GM19467 (cell line): ENCODE data around the gene SGCD.

Experiments
- ATAC-seq: cut with Tn5 transposase; IDR thresholded peaks from one replicate; pipeline ENCODE4 v1.9.1; 2021; ENCODE audit warnings: mild to moderate bottlenecking, moderate library complexity; ENCODE audit not compliant: unreplicated experiment

SGCD gene

DNA sequence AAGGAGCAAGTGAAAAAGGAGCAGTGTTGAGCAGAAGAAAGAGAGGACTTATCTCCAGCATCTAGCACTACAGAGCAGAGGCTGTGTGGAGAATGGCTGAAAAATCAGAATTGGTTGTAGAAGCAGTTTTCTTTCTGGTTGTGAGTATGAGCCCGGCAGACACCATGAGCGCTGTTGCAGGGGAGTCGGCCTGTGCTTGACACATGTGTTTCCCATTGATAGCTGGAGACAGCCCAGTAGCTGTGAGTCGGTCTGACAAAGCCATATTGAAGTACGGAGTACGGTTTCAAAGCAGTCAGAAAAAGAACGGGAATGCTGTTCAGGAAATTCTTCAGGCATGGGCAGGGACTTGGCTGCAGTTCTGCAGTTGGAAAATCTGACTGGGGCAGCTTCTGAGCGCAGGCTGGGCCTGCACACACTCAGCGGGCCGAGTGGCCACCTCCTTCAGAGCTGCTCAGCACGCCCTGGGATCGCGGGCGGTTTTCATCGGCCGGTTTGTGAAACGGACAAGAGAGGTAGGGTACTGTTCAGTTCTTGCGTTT is at the start of gene SGCD:
Gene SGCD, plus strand, starts transcription at position 447 of the 542 bp plus-strand sequence.
- ATAC-seq = no peak

DNA sequence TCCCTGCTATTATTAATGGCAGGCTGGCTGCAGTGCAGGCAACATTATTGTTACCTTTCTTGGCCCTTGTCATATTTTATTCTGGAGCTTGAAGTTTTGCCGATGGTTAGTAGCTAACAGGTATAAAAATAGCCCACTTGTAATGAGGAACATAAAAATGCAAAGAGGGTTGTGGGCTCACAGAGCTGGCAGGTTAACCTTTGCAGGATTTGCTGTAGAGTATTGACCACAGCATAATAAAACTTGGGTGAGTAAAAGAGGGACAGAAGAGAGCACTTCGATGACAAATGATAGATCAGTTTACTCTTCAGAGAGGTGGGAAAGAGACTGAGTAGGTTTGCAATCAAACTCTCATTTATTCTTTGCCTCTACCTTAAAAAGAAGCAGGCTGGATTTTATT is 49.7 kb upstream of the SGCD start:
- no peak for ATAC-seq

DNA sequence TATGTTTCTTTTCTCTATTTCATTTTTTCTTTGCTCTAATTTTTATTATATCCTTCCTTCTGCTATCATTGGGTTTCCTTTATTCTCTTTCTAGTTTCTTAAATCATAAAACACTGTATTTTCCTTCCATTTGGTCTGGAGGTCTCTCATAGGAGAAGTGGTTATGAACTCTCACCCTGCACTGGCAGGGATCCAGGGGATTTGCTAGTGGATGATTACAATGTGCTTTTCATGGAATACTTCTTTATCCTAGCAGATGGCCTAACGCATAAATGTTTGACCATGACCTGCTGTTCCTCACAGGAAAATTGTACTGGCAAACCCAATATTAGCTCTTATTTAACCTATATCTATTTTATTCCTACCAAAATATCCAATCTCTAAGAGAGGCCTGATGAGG is 31.5 kb upstream of the SGCD start:
- no peak for ATAC-seq

DNA sequence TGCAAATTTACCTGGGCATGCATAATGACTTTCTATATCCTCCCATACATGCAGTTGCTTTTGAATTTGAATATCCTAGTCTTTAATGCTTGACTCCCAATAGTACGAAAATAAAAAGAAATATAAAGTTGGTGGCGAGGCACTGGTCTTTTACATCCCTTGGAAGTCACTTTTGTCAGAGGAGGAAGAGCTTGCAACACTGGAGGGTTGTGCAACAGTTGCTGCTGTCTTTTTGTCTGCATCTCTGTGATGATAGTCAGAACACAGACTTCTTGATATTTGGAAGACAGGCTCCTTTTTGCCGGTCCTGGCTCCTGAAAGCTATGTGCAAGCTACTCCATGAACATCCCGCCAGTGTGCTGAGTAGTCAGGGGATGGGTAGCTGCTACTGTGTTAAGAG is 16.8 kb upstream of the SGCD start:
- ATAC-seq = no peak

DNA sequence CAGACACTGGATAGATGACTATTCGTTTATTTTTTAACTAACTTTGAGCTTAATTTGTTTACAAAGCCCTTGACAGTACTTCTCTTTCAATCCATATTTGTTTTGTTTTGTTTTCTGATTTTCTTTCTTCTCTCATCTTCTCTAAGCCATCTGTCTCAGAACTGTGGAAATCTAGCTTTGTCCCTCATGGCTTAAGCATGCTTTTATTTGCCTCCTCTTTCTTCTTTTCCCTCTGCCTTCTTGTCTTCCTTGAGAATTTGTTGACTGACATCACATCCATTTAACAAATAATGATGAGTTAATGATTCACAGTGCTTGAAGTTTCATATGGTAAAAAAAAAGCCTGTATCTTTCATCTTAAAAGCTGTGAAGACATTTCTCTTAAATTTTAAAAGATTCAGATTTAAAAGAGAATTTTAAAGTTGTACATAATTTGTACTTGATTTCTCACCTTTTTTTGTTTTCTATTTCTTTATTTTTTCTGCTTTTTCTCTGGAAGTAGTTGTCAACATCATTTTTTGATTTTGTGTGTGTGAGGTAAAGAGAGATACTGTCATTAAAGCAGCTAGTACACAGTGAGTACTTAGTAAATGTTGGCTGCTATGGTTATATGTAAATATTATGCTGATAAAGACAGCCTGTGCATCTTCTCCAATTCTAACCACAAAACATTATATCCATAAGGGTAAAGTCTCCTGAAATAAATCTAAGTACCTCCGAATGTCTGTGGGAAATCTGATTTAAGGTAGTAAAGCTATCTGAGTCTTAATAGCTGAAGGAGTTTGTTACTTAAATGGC is 13.9 kb upstream of the SGCD start:
- no peak for ATAC-seq

DNA sequence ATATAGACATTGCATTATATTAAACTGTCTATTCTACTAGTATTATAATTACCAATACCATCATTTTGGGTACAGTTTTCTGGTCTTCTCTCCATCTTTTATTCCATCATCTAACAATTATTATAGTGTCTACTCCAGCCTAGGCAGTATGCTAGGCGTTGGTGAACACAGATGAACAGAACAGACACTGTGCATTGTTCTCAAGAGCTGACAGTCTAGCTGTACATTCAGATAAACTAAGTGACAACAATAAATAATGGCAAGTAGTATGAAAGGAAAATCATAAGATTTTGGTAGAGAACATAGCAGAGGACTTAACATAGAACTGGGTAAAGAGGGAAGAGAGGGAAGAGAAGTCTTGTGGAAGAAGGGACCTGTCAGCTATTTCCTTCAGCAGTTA is 12.5 kb upstream of the SGCD start:
- no peak for ATAC-seq

DNA sequence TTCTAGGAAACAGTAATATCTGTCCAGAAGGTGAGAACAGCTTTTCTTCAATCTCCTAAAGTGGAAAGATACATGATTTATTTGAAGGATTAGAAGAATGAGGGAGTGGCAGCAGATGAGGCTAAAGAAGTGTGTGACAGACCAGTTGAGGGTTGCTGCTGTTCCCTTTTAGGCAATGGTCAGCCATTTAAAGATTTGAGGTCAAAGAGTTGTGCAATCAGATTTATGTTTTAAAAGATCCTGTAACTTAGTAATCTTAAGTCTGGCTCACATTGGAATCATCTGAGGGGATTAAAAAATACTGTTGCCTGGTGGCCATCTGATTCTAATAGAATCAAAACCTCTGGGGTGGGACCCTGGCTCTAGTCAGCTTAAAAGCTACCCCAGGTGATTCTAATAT is 4.3 kb upstream of the SGCD start:
- no peak for ATAC-seq

DNA sequence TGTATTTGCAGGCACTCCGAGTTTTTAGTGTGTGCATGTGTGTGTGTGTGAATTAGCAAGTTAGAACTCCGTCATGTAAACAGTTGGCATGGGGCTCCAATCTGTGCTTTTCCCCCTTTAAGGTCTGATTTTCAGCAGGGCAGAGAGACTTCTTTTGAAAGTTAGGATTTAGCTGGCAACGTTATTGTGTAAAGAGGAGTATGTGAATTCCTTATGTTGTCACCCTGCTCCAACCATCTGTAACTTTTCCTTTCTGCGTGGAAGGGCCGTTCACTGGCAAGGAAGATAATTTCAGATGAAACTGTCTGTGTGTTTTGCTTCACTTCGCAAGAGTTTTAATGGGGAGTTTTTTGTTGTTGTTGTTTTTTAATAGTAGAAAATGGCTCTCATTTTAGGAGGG is 332 bp downstream of the SGCD start:
- ATAC-seq = no peak

DNA sequence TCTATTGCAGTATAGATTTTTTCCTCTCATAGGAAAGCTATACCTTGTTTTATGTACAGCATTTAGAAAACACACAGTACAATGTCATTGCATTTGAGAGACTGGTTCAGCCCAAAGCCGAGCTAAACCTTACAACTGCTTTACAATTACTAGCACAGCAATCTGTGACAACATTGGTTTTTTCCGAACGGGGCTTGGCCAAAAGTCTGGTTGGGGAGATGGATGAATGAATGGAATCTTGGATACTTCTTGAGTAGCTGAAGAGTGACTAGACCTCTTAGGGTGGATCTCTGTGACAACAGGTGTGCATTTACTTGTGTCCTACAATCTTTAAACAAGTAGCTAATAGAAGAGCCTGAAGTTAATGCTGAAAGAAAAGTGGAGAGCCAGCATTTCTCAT is 1.2 kb downstream of the SGCD start:
- ATAC-seq = no peak

DNA sequence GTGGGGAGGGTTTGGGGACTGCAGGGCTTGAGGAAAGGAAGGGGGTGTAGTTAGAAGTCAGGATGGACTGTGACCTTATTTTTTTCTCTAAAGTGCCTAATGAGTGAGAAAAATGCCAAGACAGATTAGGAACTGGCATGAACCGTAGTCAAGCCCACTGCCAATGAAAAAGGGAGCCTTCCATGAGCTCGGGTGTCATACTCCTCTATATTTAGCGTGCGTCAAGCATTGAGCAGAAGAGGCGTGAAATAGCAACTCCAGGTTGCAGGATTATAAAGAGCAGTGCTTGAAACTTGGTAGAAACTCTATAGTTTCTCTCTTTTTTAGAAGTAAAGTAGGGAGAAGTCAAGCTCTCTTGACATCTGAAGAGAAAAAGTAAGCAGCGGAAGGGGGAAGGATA is 1.8 kb downstream of the SGCD start:
- ATAC-seq = no peak

DNA sequence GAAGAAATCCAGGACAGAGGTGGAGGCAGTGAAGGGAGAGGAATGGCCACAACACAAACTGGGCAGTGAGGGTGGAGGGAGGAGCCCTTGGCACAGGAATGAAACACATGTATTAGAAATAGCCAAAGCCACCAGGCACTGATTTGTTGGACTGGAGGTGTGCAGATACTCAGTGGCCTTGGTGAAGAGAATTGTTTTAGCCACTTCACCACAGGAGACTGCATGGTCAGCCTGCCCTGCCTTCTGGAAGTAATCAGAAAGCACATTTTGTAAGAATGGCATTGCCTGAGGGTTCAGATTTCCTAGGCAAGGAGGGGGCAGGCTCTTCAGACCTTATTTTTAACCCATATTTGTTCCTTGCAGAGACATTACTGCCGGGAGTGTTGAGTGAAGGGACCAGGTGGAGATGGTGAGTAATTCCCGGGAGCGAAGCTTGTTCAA is 2.2 kb downstream of the SGCD start:
- no peak for ATAC-seq

DNA sequence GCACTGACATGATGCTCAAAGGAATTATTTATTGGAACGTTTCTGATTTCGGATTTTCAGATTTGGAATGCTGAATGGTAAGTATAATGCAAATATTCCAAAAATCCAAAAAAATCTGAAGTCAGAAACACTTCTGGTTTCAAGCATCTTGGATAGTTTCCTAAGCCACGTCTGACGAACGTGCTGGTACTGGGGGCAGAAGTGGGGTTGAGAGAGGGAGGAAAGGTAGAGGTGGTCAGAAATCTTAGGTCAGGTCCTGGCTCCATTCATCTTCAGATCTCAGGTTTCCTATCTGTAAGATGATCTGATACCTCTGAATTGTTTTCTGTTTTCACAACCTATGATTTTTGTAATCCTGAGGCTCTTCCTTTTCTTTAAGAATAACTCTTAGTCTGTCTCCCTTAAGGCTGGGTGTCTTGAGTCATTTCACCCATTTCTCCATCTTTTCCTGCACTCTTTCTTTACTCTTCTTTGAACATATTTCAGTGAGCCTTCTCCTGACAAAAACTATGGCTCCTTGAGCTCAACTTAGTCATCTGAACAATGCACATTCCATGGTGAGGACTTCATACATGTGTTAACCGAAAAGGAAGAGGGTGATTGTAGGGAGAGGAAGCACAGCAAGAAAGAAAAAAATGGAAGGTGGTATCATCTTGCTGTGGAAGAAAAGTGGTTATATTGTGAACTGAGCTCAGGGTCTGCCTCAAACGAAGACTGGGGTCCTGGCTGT is 3.3 kb downstream of the SGCD start:
- ATAC-seq = no peak

DNA sequence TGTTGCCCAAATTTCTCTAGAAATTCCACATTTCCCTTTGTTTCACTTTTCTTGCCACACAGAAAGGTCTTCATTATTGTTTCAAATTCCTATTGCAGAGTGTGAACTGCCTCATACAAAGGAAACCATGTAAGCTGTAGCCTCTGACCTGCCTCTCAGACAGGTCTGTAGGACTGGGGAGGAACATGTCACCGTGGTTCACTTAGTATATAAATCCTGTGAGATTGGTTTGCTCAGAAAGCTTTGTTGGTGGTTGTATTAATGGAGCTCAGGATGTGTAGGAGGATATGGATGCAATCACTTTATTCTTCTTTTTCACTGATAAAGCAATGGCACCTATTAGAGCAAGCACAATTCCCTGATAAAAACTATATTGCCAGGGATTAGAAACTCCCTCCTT is 4.2 kb downstream of the SGCD start:
- ATAC-seq = no peak

DNA sequence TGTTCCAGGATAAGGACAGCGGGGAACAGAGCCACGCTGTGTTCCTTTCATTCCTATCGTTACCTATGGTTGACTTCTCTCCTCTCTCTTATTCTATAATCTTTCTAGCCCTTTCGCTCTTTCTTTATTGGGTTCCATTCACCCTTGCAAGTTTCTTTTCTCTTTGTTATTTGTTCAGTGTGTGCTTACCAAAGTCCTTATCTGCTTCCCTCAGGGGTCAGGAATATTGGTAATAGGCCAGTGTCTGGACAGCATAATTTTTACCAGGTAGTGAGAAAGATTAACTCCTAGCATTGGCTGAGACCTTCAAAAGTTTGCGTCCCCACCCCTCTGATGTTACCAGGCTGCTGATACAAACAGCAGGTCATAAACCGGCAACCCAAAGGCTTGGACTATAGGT is 4.9 kb downstream of the SGCD start:
- no peak for ATAC-seq

DNA sequence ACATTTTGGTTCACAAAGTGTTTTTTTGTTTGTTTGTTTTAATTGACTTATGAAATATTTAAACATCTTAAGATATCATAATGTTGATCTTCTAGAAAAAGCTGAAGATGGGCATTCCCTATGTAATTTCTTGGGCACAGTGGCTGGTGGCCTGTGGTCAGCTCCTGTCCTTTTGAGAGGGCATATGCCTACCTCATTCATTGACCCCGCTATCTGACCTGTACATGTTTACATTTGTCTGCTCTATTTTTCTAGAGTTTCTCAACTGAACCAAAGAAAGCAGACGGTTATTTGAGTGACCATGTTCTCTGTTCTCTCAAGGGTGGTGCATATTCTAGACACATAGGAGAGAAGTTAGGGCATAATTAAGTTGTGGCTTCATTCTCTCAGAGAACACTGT is 5.3 kb downstream of the SGCD start:
- no peak for ATAC-seq

DNA sequence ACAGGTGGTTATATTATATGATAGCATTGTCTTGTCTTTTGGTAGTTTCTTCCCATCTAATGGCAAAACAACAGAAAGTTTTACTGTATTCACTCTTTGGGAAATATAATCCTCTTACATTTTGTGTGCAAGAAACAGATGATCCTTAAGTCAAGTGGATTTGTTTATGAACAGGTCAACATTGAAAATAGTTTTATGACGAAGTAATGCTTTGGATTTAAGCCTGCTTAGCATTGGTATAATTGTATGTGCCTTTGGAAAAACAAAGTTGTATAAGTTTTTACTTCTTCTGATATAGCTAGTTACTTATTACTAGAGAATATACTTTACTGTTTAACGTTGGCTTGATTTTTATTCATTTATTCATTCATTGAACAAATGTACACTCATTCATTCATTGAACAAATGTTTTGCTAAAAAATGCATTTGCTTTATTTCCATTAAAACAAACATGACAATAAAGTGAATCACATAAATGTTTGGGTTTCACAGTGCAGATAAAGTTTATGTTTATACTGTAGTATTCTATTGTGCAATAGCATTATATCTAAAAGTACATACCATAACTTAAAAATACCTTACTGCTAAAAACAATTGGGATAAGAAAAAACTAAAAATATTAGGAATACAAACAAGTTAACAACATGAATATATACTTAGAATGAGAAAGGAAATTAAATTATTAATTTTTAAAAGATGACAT is 12.3 kb downstream of the SGCD start:
- ATAC-seq = no peak

DNA sequence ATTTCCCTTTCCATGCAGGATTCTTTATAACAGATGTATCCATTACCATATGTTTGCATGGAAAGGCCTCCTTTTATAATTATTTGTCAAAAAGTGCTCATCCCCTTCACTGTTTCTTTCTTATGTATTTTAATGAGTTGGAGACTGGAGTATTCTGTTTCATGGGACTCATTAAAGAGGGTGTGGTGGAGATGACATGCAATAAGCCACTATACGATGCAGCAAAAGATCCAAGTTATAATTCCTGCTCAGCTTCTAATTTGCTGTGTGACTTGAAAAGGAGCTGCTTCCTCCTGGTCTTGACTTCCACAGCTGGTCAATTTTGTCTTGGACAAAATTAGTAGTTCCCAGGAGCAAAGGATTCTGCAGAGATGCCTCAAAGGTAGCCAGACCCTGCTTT is 13.9 kb downstream of the SGCD start:
- ATAC-seq = no peak

DNA sequence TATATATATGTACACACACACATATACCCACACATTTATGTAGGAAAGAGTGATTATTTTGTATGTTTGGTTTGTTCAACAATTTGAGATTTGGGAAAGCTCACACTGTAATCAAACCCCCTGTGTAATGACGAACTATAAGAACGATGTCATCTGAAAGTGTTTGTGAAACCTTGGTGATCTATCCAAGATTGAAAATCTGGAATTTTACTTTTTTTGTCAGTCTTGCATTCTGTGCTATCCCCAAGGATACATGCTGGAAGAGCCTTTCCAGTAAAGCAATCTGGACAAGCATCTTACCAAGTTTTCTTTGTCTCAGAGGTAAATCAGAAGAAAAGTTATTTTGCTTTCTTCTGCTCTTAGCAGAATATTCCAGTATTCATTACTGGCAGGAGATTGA is 23.3 kb downstream of the SGCD start:
- ATAC-seq = no peak

DNA sequence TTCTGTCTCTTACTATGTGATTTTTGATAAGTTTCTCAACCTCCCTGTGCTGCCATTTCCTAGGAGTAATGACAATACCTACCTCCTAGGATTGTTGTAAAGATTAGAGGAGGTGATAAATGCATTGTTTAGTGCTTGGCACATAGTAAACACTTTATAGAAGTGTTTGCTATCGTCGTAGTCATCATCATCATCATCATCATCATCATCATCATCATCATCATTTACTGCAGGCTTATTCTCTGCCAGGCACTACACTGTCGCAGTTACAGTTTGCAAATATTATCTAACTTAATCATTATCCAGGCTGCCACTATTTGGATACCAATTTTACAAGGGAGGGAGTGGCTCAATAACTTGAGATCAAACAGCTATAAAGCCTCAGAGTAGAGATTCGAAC is 24.5 kb downstream of the SGCD start:
- no peak for ATAC-seq

DNA sequence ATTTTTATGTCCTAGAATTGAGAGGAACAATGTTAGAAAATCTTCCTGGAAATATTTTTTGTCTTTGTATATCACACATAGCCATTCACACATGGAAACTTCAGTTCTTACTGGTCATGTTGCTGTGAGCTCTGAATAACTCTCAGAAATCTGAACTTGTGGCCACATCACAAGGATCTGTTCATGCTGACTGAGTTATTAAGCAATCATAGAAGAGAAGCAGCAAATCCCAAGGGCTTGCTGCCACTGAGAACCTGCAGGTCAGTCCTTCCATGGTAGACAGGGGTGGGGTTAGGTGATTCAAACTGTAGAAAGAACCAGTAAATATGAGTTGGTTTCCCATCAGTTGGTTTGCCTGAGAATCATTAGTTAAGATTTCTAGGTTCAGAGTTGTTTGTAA is 27.6 kb downstream of the SGCD start:
- ATAC-seq = no peak

DNA sequence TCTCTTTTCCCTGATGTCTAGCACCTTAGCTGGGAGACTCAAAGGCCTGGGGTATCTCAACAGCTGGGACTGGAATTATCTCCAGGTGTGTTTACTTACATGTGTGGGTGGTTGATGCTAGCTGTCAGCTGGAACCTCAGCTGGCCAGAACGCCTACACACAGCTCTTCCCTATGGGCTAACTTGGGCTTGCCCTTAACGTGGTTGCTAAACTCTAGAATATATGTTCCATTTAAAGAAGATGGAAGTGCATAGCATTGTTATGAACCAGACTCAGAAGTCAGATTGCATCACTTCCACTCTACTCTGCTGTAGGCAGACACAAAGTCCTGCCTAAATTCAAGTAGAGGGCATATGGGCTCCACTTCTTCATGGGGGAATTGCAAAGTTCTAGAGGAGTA is 29.3 kb downstream of the SGCD start:
- ATAC-seq = no peak

DNA sequence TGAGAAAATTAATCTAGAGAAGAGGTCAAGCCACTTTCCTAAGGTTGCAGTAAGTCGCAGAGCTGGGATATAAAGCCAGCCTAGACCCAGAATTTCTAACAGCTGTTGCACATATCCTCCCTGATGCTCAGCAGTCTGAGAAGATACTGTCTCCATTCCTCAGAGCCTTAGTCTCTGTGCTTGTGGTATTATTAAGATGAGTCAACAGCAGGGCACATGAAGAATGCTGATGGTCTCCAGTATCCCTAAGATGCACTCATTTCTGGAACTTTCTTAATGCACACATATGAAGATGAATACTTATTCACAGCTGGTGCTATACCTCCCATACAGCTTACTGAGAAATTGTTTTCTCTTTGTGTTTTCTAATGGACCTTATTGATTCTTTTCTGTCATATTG is 32.5 kb downstream of the SGCD start:
- no peak for ATAC-seq
